Thoracic aorta (tissue), 2 donors: ENCODE data around the gene TSPAN4. TPM values are rescaled to one million over a fixed set of nuclear protein-coding genes. Genes with fewer than 3 reads are reported as not detected.
A peak's percentile ranks its signal among the peaks of the same experiment; 100 is the strongest.

Source experiments
- ATAC-seq: fragments of 150-250 bp; one replicate; pipeline ENCODE4 v1.8.0; 2017; ENCODE audit warnings: low read depth; ENCODE audit not compliant: insufficient number of reproducible peaks, low FRiP score
- DNase-seq: peaks from one replicate; pipeline ENCODE4 v3.0.0-alpha.2; 2020; ENCODE audit warnings: low spot score
- H3K27ac ChIP-seq, 2 donors: fragments of 200-600 bp; sonication (generic); 1 replicate in 1 of 2; 2 replicates in 1 of 2; pipeline ENCODE4 v1.5.1; 2016; ENCODE audit warnings: mild to moderate bottlenecking in 2 of 2, moderate library complexity in 2 of 2
- H3K27me3 ChIP-seq: fragments of 200-600 bp; sonication (generic); replicated peaks from 2 replicates; pipeline ENCODE4 v1.6.0; 2016; ENCODE audit warnings: mild to moderate bottlenecking; ENCODE audit not compliant: insufficient read depth
- H3K36me3 ChIP-seq: fragments of 200-600 bp; sonication (generic); one replicate; pipeline ENCODE4 v1.5.1; 2016
- H3K4me1 ChIP-seq, 2 donors: fragments of 200-600 bp; sonication (generic); 1 replicate in 1 of 2; 2 replicates in 1 of 2; pipeline versions ENCODE4 v1.5.1 to v1.6.0; 2016; ENCODE audit warnings: low read depth in 2 of 2, mild to moderate bottlenecking in 1 of 2; ENCODE audit not compliant: control insufficient read depth in 1 of 2
- H3K4me3 ChIP-seq: fragments of 200-600 bp; sonication (generic); 2 replicates; pipeline ENCODE4 v1.5.1; 2016; ENCODE audit warnings: mild to moderate bottlenecking
- H3K9me3 ChIP-seq: fragments of 200-600 bp; sonication (generic); 2 replicates; pipeline ENCODE4 v1.5.1; 2016
- CTCF ChIP-seq: fragments of 200-600 bp; sonication (generic); IDR thresholded peaks from one replicate; pipeline ENCODE4 v1.5.1; 2019; ENCODE audit warnings: antibody characterized with exemption
- total RNA-seq, 2 donors: library from RNA; depleted of rRNA; stranded (reverse); fragments of >200 nt; gene quantifications; one replicate each; pipeline versions ENCODE4 v1.1.0 to v1.2.3, GENCODE V29; 2016

Gene TSPAN4
- total RNA-seq, 2 donors from 2014 or later: 55.5 to 107 TPM

- DNase-seq: no peak
- H3K36me3 ChIP-seq: peaks cover 36% of the 10 kb centered on the region
- H3K4me1 ChIP-seq: peaks cover 25 to 52% of the 10 kb centered on the region in 2 donors
- H3K27me3 ChIP-seq: no peaks in the 10 kb centered on the region
- ATAC-seq: no peak
- H3K4me3 ChIP-seq: no peak overlapping the region
- no peaks in the 10 kb centered on the region for H3K9me3 ChIP-seq
- TF ChIP-seq CTCF: no peak
- peak overlapping the region in 1 of 2 donors; percentile 99 for H3K27ac ChIP-seq
Measured at GRCh38 chr11:837189-837989, 5.3 kb upstream of the TSPAN4 start.

- no peak overlapping the region for H3K27ac ChIP-seq
- no peaks in the 10 kb centered on the region for H3K27me3 ChIP-seq
- no peak for TF ChIP-seq CTCF
- no peaks in the 10 kb centered on the region for H3K9me3 ChIP-seq
- no peak overlapping the region for H3K4me3 ChIP-seq
- H3K4me1 ChIP-seq: peaks cover 23 to 50% of the 10 kb centered on the region in 2 donors
- H3K36me3 ChIP-seq: peaks cover 36% of the 10 kb centered on the region
- DNase-seq: no peak
- no peak for ATAC-seq
Measured at GRCh38 chr11:837990-838307, 4.7 kb upstream of the TSPAN4 start.

- DNase-seq: no peak
- peaks cover 36% of the 10 kb centered on the region for H3K36me3 ChIP-seq
- H3K4me3 ChIP-seq: no peak overlapping the region
- H3K27me3 ChIP-seq: no peaks in the 10 kb centered on the region
- no peak overlapping the region for H3K27ac ChIP-seq
- ATAC-seq: no peak
- TF ChIP-seq CTCF: no peak
- no peaks in the 10 kb centered on the region for H3K9me3 ChIP-seq
- peaks cover 28 to 52% of the 10 kb centered on the region in 2 donors for H3K4me1 ChIP-seq
Measured at GRCh38 chr11:838441-839279, 4.0 kb upstream of the TSPAN4 start.

GRCh38 chr11:839280-839623, 3.4 kb upstream of the TSPAN4 start:
- no peaks in the 10 kb centered on the region for H3K9me3 ChIP-seq
- H3K4me1 ChIP-seq: peaks cover 31 to 52% of the 10 kb centered on the region in 2 donors
- H3K4me3 ChIP-seq: no peak overlapping the region
- no peak for TF ChIP-seq CTCF
- DNase-seq: no peak
- peaks cover 36% of the 10 kb centered on the region for H3K36me3 ChIP-seq
- no peaks in the 10 kb centered on the region for H3K27me3 ChIP-seq
- no peak for ATAC-seq
- H3K27ac ChIP-seq: no peak overlapping the region

- no peak for DNase-seq
- Histone ChIP-seq H3K4me3 (no peak overlapping the region), H3K4me1 (peaks cover 29 to 50% of the 10 kb centered on the region in 2 donors), H3K36me3 (peaks cover 36% of the 10 kb centered on the region), H3K9me3 (no peaks in the 10 kb centered on the region), H3K27ac (no peak overlapping the region), H3K27me3 (no peaks in the 10 kb centered on the region)
- ATAC-seq: no peak
- no peak for TF ChIP-seq CTCF
Measured at GRCh38 chr11:839875-840617, 2.6 kb upstream of the TSPAN4 start.
